Mesenteric fat pad (tissue), 1 donor: ENCODE measurements around the gene SLC26A9. TPM values are rescaled to one million over a fixed set of nuclear protein-coding genes. Genes with fewer than 3 reads are reported as not detected.
A peak's percentile ranks its signal among the peaks of the same experiment; 100 is the strongest.

Source experiments
- DNase-seq: peaks from one replicate; pipeline ENCODE4 v3.0.0-alpha.2; 2020; ENCODE audit warnings: low spot score
- total RNA-seq: library from RNA; stranded (reverse); fragmentation: NEBNext Ultra II Directional; extraction: Animal tissue kit (Norgen Biotek cat#: 25700); gene quantifications from one replicate; pipeline ENCODE4 v1.2.1, GENCODE V29; 2021
- donor health status: DM: yes; HTN: yes; CAD: no.

SLC26A9 gene
- total RNA-seq, 1 donor from 2014 or later = not detected

- DNase-seq = no peak
Observed at GRCh38 chr1:205949753-205950152, 6.5 kb upstream of the SLC26A9 start.

- no peak for DNase-seq
Observed at GRCh38 chr1:205948886-205949285, 5.6 kb upstream of the SLC26A9 start.

GRCh38 chr1:205948039-205948438, 4.8 kb upstream of the SLC26A9 start:
- no peak for DNase-seq

GRCh38 chr1:205947024-205947423, 3.8 kb upstream of the SLC26A9 start:
- DNase-seq = no peak

- no peak for DNase-seq
Observed at GRCh38 chr1:205945069-205945468, 1.8 kb upstream of the SLC26A9 start.

- DNase-seq = no peak
Observed at GRCh38 chr1:205944525-205944924, 1.3 kb upstream of the SLC26A9 start.

- DNase-seq = no peak
Observed at GRCh38 chr1:205942631-205943159, 561 bp downstream of the SLC26A9 start.

- DNase-seq = no peak
Observed at GRCh38 chr1:205940710-205941109, 2.5 kb downstream of the SLC26A9 start.

GRCh38 chr1:205939690-205940330, 3.4 kb downstream of the SLC26A9 start:
- DNase-seq = no peak

GRCh38 chr1:205938682-205939081, 4.6 kb downstream of the SLC26A9 start:
- DNase-seq = no peak

- DNase-seq = no peak
Observed at GRCh38 chr1:205936846-205937586, 6.2 kb downstream of the SLC26A9 start.

- no peak for DNase-seq
Observed at GRCh38 chr1:205936311-205936710, 6.9 kb downstream of the SLC26A9 start.

- DNase-seq = no peak
Observed at GRCh38 chr1:205935869-205936268, 7.4 kb downstream of the SLC26A9 start.

GRCh38 chr1:205934788-205935187, 8.5 kb downstream of the SLC26A9 start:
- DNase-seq = no peak

- DNase-seq = no peak
Observed at GRCh38 chr1:205933671-205934618, 9.3 kb downstream of the SLC26A9 start.

GRCh38 chr1:205932776-205933175, 10.5 kb downstream of the SLC26A9 start:
- DNase-seq = no peak

- DNase-seq = no peak
Observed at GRCh38 chr1:205930799-205931281, 12.4 kb downstream of the SLC26A9 start.

GRCh38 chr1:205930195-205930577, 13.1 kb downstream of the SLC26A9 start:
- no peak for DNase-seq

GRCh38 chr1:205929496-205930194, 13.6 kb downstream of the SLC26A9 start:
- DNase-seq = no peak

- no peak for DNase-seq
Observed at GRCh38 chr1:205928317-205928716, 14.9 kb downstream of the SLC26A9 start.

- peak; percentile 87 for DNase-seq
Observed at GRCh38 chr1:205927676-205928075, 15.6 kb downstream of the SLC26A9 start.
